Sigmoid colon (tissue), 7 donors: ENCODE results near the gene EXOC6B. TPM values are rescaled to one million over a fixed set of nuclear protein-coding genes. Genes with fewer than 3 reads are reported as not detected.

Experiments
- DNase-seq: peaks from one replicate; pipeline ENCODE4 v3.0.0-alpha.2; 2019
- H3K27ac ChIP-seq, 4 donors: fragments of 200-600 bp; sonication (generic); one replicate each; pipeline ENCODE4 v1.5.1; 2016 to 2019; ENCODE audit warnings: mild to moderate bottlenecking in 1 of 4
- H3K27me3 ChIP-seq, 3 donors: fragments of 200-600 bp; sonication (generic); one replicate each; pipeline ENCODE4 v1.5.1; 2019; ENCODE audit warnings: mild to moderate bottlenecking in 1 of 3
- H3K36me3 ChIP-seq, 4 donors: fragments of 200-600 bp; sonication (generic); one replicate each; pipeline ENCODE4 v1.5.1; 2016 to 2019
- H3K4me1 ChIP-seq, 4 donors: fragments of 200-600 bp; sonication (generic); one replicate each; pipeline ENCODE4 v1.5.1; 2017 to 2019
- H3K4me3 ChIP-seq, 4 donors: fragments of 200-600 bp; sonication (generic); one replicate each; pipeline ENCODE4 v1.5.1; 2017 to 2019; ENCODE audit warnings: mild to moderate bottlenecking in 2 of 4, moderate library complexity in 1 of 4
- H3K9me3 ChIP-seq, 4 donors: fragments of 200-600 bp in 3 of 4; sonication (generic) in 3 of 4; one replicate each; pipeline versions ENCODE4 v1.5.1 to v1.6.1; 2013 to 2019
- CTCF ChIP-seq, 4 experiments: fragments of 450-650 bp in 3 of 4; fragments of 200-600 bp in 1 of 4; IDR thresholded peaks; one replicate each; pipeline ENCODE4 v1.5.1; 2016 to 2019; ENCODE audit warnings: antibody characterized with exemption in 4 of 4, mild to moderate bottlenecking in 3 of 4, moderate library complexity in 2 of 4
- EP300 ChIP-seq, 4 donors: sonication (generic); formaldehyde crosslinking; IDR thresholded peaks; one replicate each; pipeline ENCODE4 v1.6.1; 2017; ENCODE audit warnings: antibody characterized with exemption in 4 of 4
- POLR2A ChIP-seq, 2 donors: fragments of 450-650 bp; IDR thresholded peaks; one replicate each; pipeline ENCODE4 v1.6.1; 2016; ENCODE audit warnings: antibody characterized with exemption in 2 of 2, mild to moderate bottlenecking in 2 of 2, moderate library complexity in 2 of 2
- POLR2AphosphoS5 ChIP-seq, 4 donors: sonication (generic); formaldehyde crosslinking; IDR thresholded peaks; one replicate each; pipeline ENCODE4 v1.6.1; 2017; ENCODE audit warnings: antibody characterized with exemption in 4 of 4
- WGBS, 2 donors: extraction: QIAGEN DNeasy Blood & Tissue Kit; methylation state at CpG; one replicate each; pipeline ENCODE4 v1.1.7; 2013; 5-methylcytosine and 5-hydroxymethylcytosine counted together
- intact Hi-C: fragments of 100-400 bp; cut with DNase I; formaldehyde crosslinking; loops from one replicate; pipeline ENCODE4 v1.15.1; 2023
- polyA plus RNA-seq, 3 donors: library from polyadenylated mRNA; stranded (reverse); fragments of 200-250 nt; gene quantifications; one replicate each; pipeline ENCODE4 v1.2.3, GENCODE V29; 2013
- total RNA-seq, 4 donors: library from RNA; depleted of rRNA; stranded (reverse); fragments of >200 nt; gene quantifications; one replicate each; pipeline ENCODE4 v1.1.0, GENCODE V29; 2016
- donor health status: healthy with polysubstance abuse.
- donor health status: Bipolar disorder and iron deficiency.
- donor health status: healthy.

EXOC6B gene
- total and polyA plus RNA-seq, 7 donors: 5.0 to 46.1 (median 25.3) TPM

DNA sequence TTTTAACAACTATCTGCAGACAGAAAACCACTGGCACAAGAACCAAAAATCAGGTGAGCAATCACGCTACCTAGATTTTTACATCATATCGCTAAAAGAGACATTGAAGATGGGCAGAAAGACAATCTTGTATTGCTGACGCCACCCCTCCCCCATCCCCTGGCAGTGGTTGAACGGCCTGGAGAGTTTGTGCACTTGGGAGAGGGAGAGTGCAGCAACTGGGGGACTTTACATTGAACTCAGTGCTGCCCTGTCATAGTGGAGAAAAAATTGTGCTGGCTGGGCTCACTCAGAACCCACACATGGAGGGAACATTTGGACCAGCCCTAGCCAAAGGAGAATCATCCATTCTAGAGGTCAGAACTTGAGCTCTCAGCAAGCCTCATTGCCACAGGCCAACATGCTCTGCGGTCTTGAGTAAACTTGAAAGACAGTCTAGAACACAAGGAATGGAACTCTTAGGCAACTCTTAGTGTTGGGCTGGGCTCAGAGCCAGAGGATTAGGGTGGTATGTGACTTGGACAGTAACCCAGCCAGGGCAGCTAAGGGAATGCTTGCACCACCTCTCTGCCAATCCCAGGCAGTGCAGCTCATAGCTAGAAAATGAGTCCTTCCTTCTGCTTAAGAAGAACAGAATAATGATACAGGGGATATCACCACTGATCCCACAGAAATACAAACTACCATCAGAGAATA is 458.2 kb downstream of the EXOC6B start:
- Histone ChIP-seq H3K27ac (peak overlapping the region in 1 of 4 donors; percentile 51), H3K4me3 (no peak overlapping the region), H3K4me1 (no peaks in the 10 kb centered on the region), H3K36me3 (no peaks in the 10 kb centered on the region), H3K9me3 (peaks cover 0 to 4% (median 0%) of the 10 kb centered on the region in 4 donors), H3K27me3 (no peaks in the 10 kb centered on the region)
- no peak for DNase-seq
- WGBS, 2 donors: 87 to 89% methylated on average over 5 of the region's 5 CpGs
- TF ChIP-seq CTCF (IDR thresholded peaks at IDR 0.05) (no peak), EP300 (IDR thresholded peaks at IDR 0.05) (no peak), POLR2A (IDR thresholded peaks at IDR 0.05) (no peak), POLR2AphosphoS5 (IDR thresholded peaks at IDR 0.05) (no peak)
- intact Hi-C loops: no loop called here

DNA sequence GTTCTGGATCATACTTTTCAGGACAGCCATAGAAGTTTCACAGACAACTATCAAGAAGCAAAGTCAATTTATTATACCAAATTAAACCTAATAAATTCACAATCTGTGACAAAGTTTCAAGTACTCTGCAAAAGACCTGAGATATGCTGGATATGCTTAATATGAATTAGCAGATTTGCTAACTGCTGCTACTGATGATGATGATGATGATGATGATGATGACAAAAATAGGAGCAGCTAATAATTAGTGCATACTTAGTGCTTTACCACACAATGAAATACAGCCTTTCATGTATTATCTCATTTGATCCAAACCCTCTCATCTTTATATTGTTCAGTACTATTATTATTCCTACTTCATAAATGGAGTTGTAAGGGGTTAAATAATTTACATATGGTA is 462.4 kb downstream of the EXOC6B start:
- DNase-seq: no peak
- no peak overlapping the region for H3K27ac ChIP-seq
- no peaks in the 10 kb centered on the region for H3K9me3 ChIP-seq
- no peak for TF ChIP-seq POLR2A (IDR thresholded peaks at IDR 0.05)
- TF ChIP-seq EP300 (IDR thresholded peaks at IDR 0.05): no peak
- no peak for TF ChIP-seq CTCF (IDR thresholded peaks at IDR 0.05)
- TF ChIP-seq POLR2AphosphoS5 (IDR thresholded peaks at IDR 0.05): no peak
- no peak overlapping the region for H3K4me3 ChIP-seq
- intact Hi-C loops: no loop called here
- no peaks in the 10 kb centered on the region for H3K4me1 ChIP-seq
- no peaks in the 10 kb centered on the region for H3K27me3 ChIP-seq
- H3K36me3 ChIP-seq: no peaks in the 10 kb centered on the region

GRCh38 chr2:72362733-72363132 is 463.1 kb downstream of the EXOC6B start:
- H3K36me3 ChIP-seq: no peaks in the 10 kb centered on the region
- DNase-seq: no peak
- no peak overlapping the region for H3K4me3 ChIP-seq
- no peaks in the 10 kb centered on the region for H3K4me1 ChIP-seq
- no peak for TF ChIP-seq EP300 (IDR thresholded peaks at IDR 0.05)
- TF ChIP-seq POLR2A (IDR thresholded peaks at IDR 0.05): no peak
- TF ChIP-seq CTCF (IDR thresholded peaks at IDR 0.05): no peak
- TF ChIP-seq POLR2AphosphoS5 (IDR thresholded peaks at IDR 0.05): no peak
- no peak overlapping the region for H3K27ac ChIP-seq
- intact Hi-C loops: no loop called here
- H3K27me3 ChIP-seq: no peaks in the 10 kb centered on the region
- no peaks in the 10 kb centered on the region for H3K9me3 ChIP-seq

DNA sequence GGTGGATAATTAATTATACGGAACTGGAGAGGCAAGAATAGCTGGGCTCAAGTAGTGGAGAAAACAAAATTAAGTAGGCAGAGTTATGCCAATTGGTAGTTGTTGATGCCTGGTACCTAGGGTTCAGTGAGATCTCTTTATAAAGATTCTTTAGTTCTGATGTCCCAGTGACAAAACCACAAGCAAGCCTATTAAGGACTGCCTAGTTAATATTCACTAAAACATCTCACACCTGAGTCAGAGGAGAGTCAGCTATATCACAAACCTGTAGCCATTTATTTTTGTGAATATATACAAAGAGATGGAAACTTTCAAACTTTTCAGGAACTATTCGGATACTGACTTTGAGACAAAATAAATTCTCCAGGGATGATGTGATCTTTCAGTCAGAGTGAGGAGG is 464.3 kb downstream of the EXOC6B start:
- 68 to 70% methylated on average over 2 of the region's 2 CpGs for WGBS, 2 donors
- Histone ChIP-seq H3K36me3 (no peaks in the 10 kb centered on the region), H3K9me3 (no peaks in the 10 kb centered on the region), H3K4me3 (no peak overlapping the region), H3K4me1 (no peaks in the 10 kb centered on the region), H3K27me3 (no peaks in the 10 kb centered on the region), H3K27ac (no peak overlapping the region)
- intact Hi-C loops: no loop called here
- no peak for DNase-seq
- TF ChIP-seq POLR2AphosphoS5 (IDR thresholded peaks at IDR 0.05): no peak
- TF ChIP-seq EP300 (IDR thresholded peaks at IDR 0.05): no peak
- TF ChIP-seq POLR2A (IDR thresholded peaks at IDR 0.05): no peak
- TF ChIP-seq CTCF (IDR thresholded peaks at IDR 0.05): no peak

- TF ChIP-seq POLR2A (IDR thresholded peaks at IDR 0.05): no peak
- intact Hi-C loops: no loop called here
- DNase-seq: no peak
- no peaks in the 10 kb centered on the region for H3K36me3 ChIP-seq
- H3K4me3 ChIP-seq: no peak overlapping the region
- no peaks in the 10 kb centered on the region for H3K27me3 ChIP-seq
- no peaks in the 10 kb centered on the region for H3K9me3 ChIP-seq
- no peak overlapping the region for H3K27ac ChIP-seq
- H3K4me1 ChIP-seq: no peaks in the 10 kb centered on the region
- 89 to 98% methylated on average over 1 of the region's 1 CpG for WGBS, 2 donors
These were observed 464.8 kb downstream of the EXOC6B start for GRCh38 chr2:72361042-72361441.
